Measurements from ENCODE around the gene SPON1.

DNA sequence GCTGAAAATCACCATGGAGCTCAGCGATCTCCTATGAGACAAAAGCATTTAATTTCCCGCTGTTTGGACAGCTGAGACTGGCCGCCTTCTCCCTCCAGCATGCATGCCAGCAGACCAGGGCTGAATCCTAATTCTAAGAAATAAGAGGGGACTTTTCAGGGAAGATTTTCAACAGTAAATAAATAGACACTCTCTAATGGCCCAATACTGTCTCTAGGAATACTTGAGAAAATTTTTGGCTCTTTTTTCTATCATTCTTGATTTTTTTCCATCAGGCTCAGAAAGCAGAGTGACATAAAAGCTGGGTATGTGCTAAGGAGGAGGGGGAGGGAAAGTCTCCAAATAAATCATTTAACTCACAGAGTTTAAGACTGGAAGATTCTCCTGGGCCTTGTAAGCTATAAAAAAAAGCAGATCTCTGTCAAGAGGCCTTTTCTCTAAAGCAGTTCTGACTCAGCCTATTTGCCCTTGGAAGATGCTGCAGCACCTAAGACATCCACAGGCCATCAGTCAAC is 17.6 kb upstream of the SPON1 start:
- TF ChIP-seq EZH2phosphoT487 (IDR thresholded peaks at IDR 0.05; ENCODE audit: borderline replicate concordance, low read length) (no peak), EZH2 (IDR thresholded peaks at IDR 0.05; ENCODE audit: low read length, unreplicated experiment) (no peak)
- TF ChIP-seq, protein P1, sequence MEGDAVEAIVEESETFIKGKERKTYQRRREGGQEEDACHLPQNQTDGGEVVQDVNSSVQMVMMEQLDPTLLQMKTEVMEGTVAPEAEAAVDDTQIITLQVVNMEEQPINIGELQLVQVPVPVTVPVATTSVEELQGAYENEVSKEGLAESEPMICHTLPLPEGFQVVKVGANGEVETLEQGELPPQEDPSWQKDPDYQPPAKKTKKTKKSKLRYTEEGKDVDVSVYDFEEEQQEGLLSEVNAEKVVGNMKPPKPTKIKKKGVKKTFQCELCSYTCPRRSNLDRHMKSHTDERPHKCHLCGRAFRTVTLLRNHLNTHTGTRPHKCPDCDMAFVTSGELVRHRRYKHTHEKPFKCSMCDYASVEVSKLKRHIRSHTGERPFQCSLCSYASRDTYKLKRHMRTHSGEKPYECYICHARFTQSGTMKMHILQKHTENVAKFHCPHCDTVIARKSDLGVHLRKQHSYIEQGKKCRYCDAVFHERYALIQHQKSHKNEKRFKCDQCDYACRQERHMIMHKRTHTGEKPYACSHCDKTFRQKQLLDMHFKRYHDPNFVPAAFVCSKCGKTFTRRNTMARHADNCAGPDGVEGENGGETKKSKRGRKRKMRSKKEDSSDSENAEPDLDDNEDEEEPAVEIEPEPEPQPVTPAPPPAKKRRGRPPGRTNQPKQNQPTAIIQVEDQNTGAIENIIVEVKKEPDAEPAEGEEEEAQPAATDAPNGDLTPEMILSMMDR (conservative IDR thresholded peaks at IDR 0.05; ENCODE audit: low read depth, low read length), result no peak
